Measurements from ENCODE around the gene GGCT. TPM values are rescaled to one million over a fixed set of nuclear protein-coding genes. Genes with fewer than 3 reads are reported as not detected.
"Not testable (repeated sequence)": the region's sequence is repeated elsewhere in the genome, so short reads cannot be mapped to it uniquely, and the experiment has no call there.

Gene GGCT
- total RNA-seq, 1 experiment from 2014 or later: 67.6 TPM

- Histone ChIP-seq H3F3A (ENCODE audit: low read length, unreplicated experiment) (no peaks in the 10 kb centered on the region), H2AFZ (ENCODE audit: low read length) (no peak overlapping the region), H3K4me2 (ENCODE audit: low read length) (no peak overlapping the region), H3K9ac (ENCODE audit: low read length) (no peak overlapping the region), H3K27ac (ENCODE audit: low read length) (no peak overlapping the region), H3K36me3 (ENCODE audit: low read depth, low read length) (no peaks in the 10 kb centered on the region), H3K27me3 (ENCODE audit: low read length) (no peaks in the 10 kb centered on the region), H3K79me2 (ENCODE audit: low read length) (no peaks in the 10 kb centered on the region), H3K9me2 (replicated peaks; ENCODE audit: low read length) (no peaks in the 10 kb centered on the region), H3K4me1 (ENCODE audit: insufficient read depth, low read length) (peaks cover 22% of the 10 kb centered on the region), H3K4me3 (ENCODE audit: low read length) (no peak overlapping the region), H3K9me3 (ENCODE audit: low read length) (no peaks in the 10 kb centered on the region), H4K20me1 (ENCODE audit: low read length) (no peaks in the 10 kb centered on the region)
- CTCF ChIA-PET: no interaction called here
- no TSS peak for BruUV-seq (replicated peaks)
- intact Hi-C loops (cut with micrococcal nuclease): no loop called here
- DNase-seq (no peak), ATAC-seq (no peak)
- no peak for TF ChIP-seq EZH2 (IDR thresholded peaks at IDR 0.05; ENCODE audit: low read length, unreplicated experiment)
- no peak for TF ChIP-seq CTCF (conservative IDR thresholded peaks at IDR 0.05; ENCODE audit: low read depth, low read length)
- no peak for TF ChIP-seq EZH2phosphoT487 (IDR thresholded peaks at IDR 0.05; ENCODE audit: borderline replicate concordance, low read length)
- POLR2A ChIA-PET (ENCODE audit: unreplicated experiment): no interaction called here
Observed at GRCh38 chr7:30545791-30546555, 41.3 kb upstream of the GGCT start.

- Histone ChIP-seq H3K36me3 (ENCODE audit: low read depth, low read length) (no peaks in the 10 kb centered on the region), H3K9me2 (replicated peaks; ENCODE audit: low read length) (no peaks in the 10 kb centered on the region), H3K79me2 (ENCODE audit: low read length) (no peaks in the 10 kb centered on the region), H3K9me3 (ENCODE audit: low read length) (no peaks in the 10 kb centered on the region), H3K27me3 (ENCODE audit: low read length) (no peaks in the 10 kb centered on the region), H3K4me1 (ENCODE audit: insufficient read depth, low read length) (peaks cover 2% of the 10 kb centered on the region; the same call in 1 of the 2 replicates), H3F3A (ENCODE audit: low read length, unreplicated experiment) (no peaks in the 10 kb centered on the region), H2AFZ (ENCODE audit: low read length) (no peak overlapping the region), H3K4me3 (ENCODE audit: low read length) (no peak overlapping the region), H3K4me2 (ENCODE audit: low read length) (no peak overlapping the region), H3K27ac (ENCODE audit: low read length) (no peak overlapping the region), H4K20me1 (ENCODE audit: low read length) (no peaks in the 10 kb centered on the region), H3K9ac (ENCODE audit: low read length) (no peak overlapping the region)
- TF ChIP-seq EZH2 (IDR thresholded peaks at IDR 0.05; ENCODE audit: low read length, unreplicated experiment) (no peak), CTCF (conservative IDR thresholded peaks at IDR 0.05; ENCODE audit: low read depth, low read length) (no peak), EZH2phosphoT487 (IDR thresholded peaks at IDR 0.05; ENCODE audit: borderline replicate concordance, low read length) (no peak)
- BruUV-seq (replicated peaks): no TSS peak
- DNase-seq (no peak), ATAC-seq (no peak)
- intact Hi-C loops (cut with micrococcal nuclease): no loop called here
- ChIA-PET POLR2A (ENCODE audit: unreplicated experiment) (no interaction called here), CTCF (no interaction called here)
Observed at GRCh38 chr7:30543813-30544525, 39.3 kb upstream of the GGCT start.

- H3K79me2 ChIP-seq (ENCODE audit: low read length); H3K4me1 ChIP-seq (ENCODE audit: insufficient read depth, low read length); DNase-seq; H2AFZ ChIP-seq (ENCODE audit: low read length); BruUV-seq (replicated peaks); H3F3A ChIP-seq (ENCODE audit: low read length, unreplicated experiment); intact Hi-C loops (cut with micrococcal nuclease); H3K4me3 ChIP-seq (ENCODE audit: low read length); H3K27ac ChIP-seq (ENCODE audit: low read length); H3K4me2 ChIP-seq (ENCODE audit: low read length); POLR2A ChIA-PET (ENCODE audit: unreplicated experiment); H3K27me3 ChIP-seq (ENCODE audit: low read length); H3K36me3 ChIP-seq (ENCODE audit: low read depth, low read length); H3K9me3 ChIP-seq (ENCODE audit: low read length); H3K9ac ChIP-seq (ENCODE audit: low read length); H4K20me1 ChIP-seq (ENCODE audit: low read length); ATAC-seq; H3K9me2 ChIP-seq (replicated peaks; ENCODE audit: low read length); CTCF ChIA-PET: not testable (repeated sequence)
Observed at GRCh38 chr7:30543115-30543514, 38.5 kb upstream of the GGCT start.
